ENCODE data around the gene GAGE12C.
"Not testable (repeated sequence)": the region's sequence is repeated elsewhere in the genome, so short reads cannot be mapped to it uniquely, and the experiment has no call there.

DNA sequence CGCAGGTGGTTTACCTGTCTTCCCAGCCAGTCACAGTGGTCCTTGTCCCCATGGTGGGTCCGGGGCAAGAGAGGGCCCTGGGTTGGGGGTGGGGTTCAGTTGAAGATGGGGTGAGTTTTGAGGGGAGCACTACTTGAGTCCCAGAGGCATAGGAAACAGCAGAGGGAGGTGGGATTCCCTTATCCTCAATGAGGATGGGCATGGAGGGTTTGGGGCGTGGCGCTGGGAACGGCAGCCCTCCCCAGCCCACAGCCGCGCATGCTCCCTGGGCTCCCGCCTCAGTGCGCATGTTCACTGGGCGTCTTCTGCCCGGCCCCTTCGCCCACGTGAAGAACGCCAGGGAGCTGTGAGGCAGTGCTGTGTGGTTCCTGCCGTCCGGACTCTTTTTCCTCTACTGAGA lies 47.7 kb downstream of the GAGE12C start, which contains the start of gene GAGE12H:
- not testable (repeated sequence) for TF ChIP-seq POLR2AphosphoS5, POLR2A, TAF1, SPI1, POU2F2 (IDR thresholded peaks at IDR 0.05; ENCODE audit: low read depth, low read length)
